Embryonic facial prominence (tissue), 1 donor: ENCODE results near the gene PDIK1L.

Experiments
- DNase-seq: peaks from one replicate; pipeline ENCODE4 v3.0.0-alpha.2; 2016; ENCODE audit errors: extremely low spot score

PDIK1L gene

DNA sequence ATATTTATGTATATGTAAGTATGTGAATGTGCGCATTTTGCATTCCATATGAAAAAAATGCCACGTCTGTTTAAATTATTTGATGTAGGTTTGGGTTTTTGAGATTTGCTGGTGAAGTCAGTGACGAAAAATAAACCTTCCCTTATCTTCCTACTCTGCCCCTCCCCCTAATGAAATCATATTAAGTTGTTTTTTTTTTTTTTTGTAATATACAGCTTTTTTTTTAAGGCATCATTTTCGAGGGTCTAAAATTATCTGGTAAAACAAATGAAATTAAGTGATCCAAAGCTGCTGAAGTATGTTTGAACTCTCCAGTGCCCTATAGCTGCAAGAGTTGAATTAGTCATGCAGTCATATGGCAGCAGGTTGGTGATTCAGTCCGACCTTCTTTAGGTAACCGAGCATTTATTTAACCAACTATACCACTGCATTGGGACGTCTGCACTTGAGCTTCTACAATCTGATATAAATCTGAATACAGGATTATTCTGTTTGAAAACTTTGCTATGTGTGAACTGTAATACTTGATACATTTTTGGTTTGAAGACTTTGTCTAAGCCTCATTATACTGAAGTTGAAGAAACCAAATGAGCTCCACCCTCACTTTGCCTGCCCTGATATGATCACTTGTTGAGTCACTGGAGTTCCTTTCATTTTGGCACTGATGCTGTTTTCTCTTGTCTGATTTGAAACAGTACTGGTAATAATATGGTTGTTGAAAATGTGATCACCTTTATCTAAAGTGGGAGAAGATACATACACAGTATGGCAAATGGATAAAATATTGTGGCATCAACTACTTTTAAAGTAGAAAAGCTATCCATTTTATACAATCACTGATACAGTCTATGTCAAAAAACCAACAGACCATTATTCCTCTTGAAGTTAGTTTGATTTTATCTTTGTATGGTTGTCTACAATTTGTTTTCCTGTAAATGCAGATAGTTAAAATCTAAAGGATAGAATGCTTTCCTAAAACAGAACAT, 11.7 kb downstream of the PDIK1L start:
- DNase-seq: no peak

DNA sequence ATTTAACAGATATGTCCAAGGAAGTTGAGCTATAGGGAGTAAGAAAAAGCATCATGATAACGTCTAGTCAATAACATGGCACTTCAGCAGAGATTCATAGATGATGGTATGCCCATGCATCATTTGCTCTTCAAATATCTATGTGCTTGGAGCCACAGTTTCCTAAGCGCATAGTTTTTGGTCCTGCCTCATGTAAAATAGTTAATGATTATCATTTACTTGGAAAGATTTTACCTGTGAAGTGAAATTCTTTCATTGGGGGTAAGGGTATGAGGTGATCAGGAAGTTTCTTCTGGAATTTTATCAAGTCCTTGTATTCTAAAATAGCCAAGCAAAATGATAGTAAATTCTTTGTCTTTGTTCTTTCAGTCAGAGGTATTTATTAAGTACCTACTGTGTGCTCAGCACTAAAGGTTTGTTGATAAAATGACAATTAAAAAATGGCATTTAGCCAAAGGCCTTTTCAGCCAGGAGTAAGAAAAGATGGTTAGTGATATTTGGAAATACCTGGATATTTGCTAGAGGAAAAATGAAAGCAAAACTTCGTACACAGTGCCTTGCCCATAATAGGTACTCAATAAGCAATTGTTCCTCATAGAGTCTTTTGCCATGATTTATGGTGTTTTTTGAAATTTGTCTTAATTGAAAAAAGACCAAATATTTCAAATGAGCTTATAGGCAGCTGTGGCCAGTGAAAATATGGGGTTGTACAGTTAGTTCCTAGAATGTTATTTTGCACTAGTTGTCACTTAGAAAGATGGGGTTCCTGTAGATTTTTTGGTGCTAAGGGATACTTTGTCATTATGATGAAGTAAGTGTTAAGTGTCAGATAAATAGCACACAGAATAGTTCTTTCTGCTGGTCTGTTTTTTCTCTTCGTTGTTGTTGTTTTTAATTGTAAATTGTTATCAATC, 13.1 kb downstream of the PDIK1L start:
- no peak for DNase-seq

DNA sequence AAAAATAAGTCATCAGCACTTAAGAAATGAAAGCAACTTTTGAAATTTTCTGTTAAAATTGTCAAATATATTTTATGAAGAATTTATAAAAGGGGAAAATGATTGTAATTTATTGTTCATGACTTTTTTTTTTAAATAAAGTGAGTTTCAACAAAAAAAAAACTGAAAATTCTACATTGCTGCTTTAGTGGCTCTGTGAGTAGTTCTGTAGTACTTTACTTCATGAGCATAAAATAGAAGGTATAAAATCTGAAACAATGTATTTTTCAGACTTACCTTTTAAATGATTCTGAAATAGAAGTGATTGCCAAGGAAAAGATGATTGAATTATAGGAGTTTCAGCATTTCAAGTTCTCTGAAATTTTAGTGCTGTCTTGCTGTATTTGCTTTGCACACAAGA, 13.8 kb downstream of the PDIK1L start:
- DNase-seq: no peak

DNA sequence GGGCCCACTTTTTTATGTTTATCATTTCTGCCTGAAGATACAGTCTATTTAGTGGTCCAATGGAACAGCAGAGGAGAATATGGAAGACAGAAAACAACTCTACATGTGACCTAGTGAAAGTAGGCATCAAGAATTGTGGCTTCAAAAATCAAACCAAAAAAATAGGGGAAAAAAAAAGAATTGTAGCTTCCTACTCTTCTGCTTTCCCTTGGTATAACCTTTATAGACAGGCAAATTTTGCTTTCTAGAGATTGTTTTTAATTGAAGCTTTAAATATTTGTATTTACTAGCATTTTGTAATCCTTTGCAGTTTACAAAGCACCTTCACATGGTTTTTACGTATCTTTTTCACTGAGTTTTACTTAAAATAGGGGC, 14.3 kb downstream of the PDIK1L start:
- DNase-seq: no peak

DNA sequence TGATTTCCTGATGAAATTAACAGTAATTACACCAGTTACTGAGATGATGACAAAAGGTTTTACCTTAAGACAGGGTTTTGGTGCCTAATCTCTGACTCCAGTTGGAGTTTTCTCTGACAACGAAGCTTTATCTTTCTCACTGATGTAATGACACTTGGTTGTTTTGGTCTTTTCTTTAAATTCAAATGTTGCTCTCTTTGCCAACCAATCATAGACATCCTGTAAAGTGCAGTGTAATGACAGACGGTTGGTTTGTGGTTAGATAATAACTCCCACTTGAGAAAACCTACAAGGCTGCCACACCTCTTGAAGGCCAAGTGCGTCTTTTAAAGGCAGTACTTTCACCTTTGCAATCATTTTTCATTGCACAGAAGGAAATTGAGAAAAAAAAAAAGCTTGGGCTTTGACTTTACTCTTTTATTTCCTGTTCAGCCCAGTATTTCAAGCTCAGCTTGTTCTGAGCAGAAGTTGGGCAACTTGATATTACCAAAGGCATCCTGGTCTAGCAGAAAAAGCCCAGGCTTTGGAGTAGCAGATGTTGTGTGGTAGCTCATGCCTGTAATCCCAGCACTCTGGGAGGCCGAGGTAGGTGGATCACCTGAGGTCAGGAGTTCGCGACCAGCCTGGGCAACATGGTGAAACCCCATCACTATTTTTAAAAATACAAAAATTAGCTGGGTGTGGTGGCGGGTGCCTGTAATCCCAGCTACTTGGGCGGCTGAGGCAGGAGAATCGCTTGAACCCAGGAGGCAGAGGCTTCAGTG, 14.9 kb downstream of the PDIK1L start:
- DNase-seq: no peak

DNA sequence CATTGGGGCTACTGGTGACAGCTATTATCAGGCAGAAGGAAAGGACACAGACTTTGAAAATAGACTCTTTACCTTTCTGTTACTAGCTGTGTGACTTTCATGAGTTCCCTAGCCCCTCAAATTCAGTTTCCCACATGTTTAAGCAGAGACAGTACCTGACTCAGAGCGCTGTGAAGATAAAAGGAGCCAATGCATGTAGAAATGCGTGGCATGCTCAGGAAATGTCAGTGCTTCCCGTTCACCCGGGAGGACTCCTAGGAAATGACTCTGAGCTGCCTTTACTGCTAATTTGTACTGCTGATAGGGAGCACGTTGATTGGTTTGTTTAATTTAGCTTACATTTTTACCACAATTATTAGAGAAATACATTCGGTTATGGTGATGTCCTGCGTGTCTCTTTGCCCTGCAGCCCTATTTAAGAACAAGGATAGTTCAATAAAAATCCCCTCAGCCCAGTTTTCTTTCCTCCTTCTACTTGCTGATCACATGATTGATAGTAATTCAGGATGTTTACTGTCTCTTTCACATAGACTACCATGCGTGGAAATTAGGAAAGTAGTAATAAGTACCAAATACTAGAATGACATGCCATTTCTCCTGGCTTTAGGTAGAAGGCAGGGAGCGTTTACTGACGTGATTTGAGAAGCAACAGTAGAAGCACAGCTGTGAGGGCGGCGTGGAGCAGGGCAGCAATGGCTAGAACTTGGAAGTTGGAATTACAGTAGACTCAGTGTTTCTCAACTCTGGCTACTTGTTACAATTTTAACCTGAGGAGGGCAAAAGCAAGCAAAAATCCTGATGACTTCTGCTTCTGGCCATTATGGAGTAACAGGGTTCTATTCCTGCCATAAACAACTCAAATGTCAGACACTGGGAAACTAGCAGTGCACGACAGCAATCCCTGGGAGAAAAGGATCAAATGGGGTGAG, 15.9 kb downstream of the PDIK1L start:
- DNase-seq: no peak

DNA sequence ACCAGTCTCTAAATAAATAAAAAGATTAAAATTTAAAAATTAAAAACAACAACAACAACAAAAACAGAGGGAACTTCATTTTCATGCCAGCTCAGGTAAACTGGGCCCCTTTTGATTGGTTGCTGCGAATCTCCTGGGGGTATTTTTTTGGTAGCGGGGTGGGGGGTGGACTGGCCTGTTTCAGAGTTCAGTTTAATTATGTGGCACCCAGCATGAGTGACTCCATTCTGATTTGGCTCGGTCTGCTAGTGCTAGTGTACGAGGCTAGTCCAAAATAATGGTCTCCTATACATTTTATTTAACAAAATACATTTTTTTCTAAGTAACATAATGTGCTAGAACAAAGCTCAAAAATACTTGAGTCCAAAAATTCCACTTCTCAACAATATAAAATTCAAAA, 18.2 kb downstream of the PDIK1L start:
- no peak for DNase-seq

GRCh38 chr1:26130695-26131094, 19.1 kb downstream of the PDIK1L start:
- DNase-seq: no peak

- DNase-seq: no peak
These were observed 20.7 kb downstream of the PDIK1L start for GRCh38 chr1:26132128-26132833.

DNA sequence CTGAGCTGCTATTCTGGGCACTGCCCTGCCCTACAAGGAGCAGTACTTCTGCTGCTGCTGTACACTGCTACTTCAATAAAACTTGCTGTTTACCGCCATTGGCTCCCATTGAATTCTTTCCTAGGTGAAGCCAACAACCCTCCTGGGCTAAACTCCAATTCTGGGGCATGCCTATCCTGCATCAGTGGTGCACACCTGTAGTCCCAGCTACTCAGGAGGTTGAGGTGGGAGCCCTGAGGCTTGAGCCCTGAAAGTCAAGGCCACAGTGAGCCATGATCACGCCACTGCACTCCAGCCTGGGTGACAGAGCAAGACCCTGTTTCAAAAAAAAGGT, 21.2 kb downstream of the PDIK1L start:
- DNase-seq: no peak

- no peak for DNase-seq
These were observed 22.8 kb downstream of the PDIK1L start for GRCh38 chr1:26134466-26134865.

DNA sequence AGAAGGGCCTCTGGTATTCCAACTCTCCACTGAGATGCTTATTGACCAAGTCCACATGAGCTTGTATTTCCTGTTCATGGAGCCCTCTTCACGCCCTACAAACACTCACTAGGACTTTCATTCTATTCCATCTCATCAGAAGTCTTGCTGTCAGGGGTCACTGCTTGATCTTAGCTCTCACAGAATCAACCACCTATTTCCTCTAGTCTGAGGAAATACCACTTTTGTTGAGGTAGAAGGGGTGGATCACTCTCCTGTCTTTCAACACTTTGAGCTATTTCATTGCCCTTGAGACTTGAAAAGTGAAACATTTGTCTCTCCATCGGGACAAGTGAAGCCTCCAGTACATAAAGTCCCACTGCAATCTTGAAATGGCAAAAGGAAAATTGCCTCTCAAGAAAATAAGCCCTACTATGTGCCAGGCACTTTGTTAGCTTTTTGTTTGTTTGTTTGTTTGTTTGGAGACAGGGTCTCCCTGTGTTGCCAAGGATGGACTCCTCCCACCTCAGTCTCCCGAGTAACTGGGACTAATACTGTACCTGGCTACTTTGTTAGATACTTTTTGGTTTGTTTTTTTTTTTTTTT, 27.4 kb downstream of the PDIK1L start:
- DNase-seq: no peak

DNA sequence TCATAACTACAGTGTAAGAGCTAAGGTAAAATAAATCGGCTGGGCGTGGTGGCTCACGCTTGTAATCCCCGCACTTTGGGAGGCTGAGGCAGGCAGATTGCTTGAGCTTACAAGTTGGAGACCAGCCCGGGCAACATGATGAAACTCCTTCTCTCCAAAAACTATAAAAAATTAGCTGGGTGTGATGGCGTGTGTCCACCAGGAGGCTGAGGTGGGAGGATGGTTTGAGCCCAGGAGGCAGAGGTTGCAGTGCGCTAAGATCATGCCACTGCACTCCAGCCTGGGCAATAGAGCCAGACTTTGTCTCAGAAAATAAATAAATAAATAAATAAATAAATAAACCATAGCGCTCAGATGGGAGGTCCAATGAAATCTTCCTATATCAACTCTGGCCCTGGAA, 30.5 kb downstream of the PDIK1L start:
- no peak for DNase-seq

DNA sequence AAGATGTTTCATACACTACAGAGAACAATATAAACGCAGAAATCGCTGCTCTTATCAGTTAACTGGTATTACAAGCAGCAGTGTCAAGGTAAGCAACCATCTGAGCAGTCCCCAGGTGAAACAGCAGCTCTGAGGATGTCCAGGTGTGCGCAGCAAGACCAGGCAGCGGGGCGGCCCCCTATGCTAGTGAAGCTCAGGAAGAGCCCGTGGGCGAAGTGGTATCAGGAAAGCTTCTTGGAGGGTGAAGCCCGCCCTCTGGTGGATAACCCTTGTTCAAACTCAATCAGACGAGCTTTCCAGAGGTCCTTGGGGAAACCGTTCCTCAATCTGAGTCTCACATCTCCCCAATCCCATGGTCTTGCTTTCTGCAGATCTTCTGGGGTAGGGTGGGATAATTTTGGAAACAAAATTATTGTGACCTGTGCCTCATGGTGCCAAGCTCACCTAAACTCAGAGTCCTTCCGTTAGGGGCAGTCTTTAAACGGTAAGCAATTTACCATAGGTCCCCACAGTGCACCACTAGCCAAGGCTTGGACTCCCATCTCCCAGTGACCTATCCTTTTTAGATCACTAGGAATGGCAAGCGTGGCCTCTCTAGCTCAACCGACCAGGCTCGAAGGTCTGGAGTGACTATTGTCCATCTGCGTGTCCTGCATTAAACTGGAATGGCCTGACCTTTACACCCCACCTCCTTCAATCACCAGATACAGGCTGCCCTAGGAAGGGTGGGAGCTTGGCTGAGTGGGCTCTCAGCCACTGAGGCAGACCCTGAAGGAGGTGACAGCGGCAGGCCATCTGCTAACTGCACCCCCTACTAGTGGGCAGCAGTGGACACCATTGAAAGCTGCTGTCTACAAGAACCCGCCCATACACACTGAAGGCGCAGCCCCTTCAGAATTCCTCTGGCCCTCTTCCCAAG, 33.7 kb downstream of the PDIK1L start:
- peak; percentile 63 for DNase-seq

DNA sequence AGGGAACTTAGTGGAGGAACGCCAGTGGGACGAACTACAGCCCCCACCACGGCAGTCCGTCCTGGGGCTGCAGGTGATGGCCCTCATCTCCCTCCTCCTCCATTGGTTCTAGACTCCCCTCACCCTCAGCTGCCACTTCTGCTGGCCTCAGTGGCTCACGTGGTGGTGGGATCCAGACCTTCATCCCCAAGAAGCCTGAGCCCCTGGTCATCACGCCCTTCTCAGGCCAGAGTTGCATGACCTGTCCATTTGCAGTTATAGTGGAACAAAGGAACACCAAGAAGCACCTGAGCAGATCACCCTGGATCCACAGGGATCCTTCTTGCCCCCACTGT, 34.3 kb downstream of the PDIK1L start:
- DNase-seq: no peak

DNA sequence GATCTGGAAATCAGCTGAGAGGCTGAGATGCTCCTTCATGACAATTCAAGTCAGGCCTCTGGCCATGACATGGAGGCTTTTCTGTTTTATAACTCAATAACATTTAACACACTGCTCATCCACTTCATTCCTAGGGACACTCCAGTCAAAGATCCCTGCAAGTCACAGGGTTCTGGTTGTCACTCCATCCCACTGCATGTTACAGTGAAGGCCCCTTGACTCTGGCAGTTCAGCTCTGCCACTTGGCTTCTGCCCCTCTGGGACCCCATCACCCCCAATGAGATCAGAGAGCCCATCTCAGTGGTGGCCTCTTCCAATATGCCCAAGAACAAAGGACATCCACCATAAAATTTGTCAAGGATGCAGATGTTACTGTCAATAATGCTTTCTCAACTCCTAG, 37.3 kb downstream of the PDIK1L start:
- DNase-seq: no peak

GRCh38 chr1:26153966-26154532, 42.4 kb downstream of the PDIK1L start:
- no peak for DNase-seq

DNA sequence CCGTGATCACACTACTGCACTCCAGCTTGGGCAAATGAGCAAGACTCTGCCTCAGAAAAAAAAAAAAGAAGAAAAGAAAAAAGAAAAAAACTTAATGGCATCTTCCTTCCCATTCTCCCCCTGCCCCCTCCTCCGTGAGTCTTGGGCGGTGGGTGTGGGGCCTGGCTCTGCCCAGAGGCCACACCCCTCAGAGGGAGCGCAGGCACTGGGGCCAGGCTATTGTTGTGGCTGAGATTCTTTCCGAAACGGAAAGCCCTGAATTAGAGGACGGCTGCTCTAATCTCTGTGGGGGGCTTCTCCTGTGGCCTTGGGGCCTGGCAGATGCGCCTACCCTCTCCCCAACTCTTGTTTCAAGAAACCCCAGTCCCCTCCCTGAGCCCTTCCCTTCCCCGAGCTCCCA, 43.1 kb downstream of the PDIK1L start:
- DNase-seq: no peak
